Nephron (organoid): Measurements from ENCODE around the gene PCBP4.
"Not testable (repeated sequence)": the region's sequence is repeated elsewhere in the genome, so short reads cannot be mapped to it uniquely, and the experiment has no call there.

Source experiments
- H3K27ac Mint-ChIP-seq, 3 experiments: 2 replicates each; pipeline ENCODE4 v1.8.0; 2020; ENCODE audit warnings: mixed read lengths in 3 of 3, mild to moderate bottlenecking in 2 of 3, moderate library complexity in 1 of 3
- H3K27me3 Mint-ChIP-seq: 2 replicates; pipeline ENCODE4 v1.8.0; 2021; ENCODE audit warnings: low read depth, mild to moderate bottlenecking, moderate library complexity, mixed read lengths
- H3K36me3 Mint-ChIP-seq: 2 replicates; pipeline ENCODE4 v1.8.0; 2020; ENCODE audit warnings: low read depth, mixed read lengths
- H3K4me1 Mint-ChIP-seq: 2 replicates; pipeline ENCODE4 v1.8.0; 2020; ENCODE audit warnings: mixed read lengths
- H3K4me3 Mint-ChIP-seq, 3 experiments: 2 replicates each; pipeline ENCODE4 v1.8.0; 2020; ENCODE audit warnings: mild to moderate bottlenecking in 3 of 3, mixed read lengths in 3 of 3, moderate library complexity in 2 of 3
- H3K9me3 Mint-ChIP-seq: 2 replicates; pipeline ENCODE4 v1.8.0; 2020; ENCODE audit warnings: mixed read lengths
- TF ChIP-seq, protein P1 (sequence below), 3 experiments: fragments of 200-600 bp; sonication (generic); IDR thresholded peaks; one replicate each; pipeline ENCODE4 v1.5.0; 2021; ENCODE audit warnings: antibody characterized with exemption in 3 of 3; ENCODE audit not compliant: unreplicated experiment in 3 of 3

Gene PCBP4

DNA sequence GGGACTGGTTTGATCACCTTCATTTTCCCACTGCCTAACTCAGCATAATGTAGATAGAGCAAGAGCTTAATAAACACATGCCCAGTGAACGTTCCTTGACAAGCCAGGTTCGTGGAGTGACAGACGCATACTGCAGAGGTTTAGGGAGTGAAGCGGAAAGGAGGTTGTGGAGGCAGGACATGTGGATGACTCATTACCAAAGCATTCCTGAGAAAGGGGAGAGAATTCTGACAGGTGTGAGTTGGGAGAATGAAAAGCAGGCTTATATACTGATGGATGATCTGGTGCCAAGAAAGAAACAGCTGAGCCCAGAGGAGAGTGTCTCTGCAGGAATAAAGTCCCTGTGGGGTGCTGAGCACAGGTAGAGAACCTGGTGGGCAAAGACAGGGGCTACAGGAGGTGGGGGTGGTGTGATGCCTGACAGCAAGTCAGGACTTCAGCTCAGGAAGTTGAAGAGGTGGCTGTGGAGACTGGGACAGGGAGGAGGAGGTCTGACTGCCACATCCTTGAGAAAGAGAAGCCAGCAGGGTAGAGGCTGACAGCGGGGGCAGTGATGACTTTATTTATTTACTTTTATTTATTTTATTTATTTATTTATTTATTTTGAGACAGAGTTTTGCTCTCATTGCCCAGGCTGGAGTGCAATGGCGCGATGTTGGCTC is 30.8 kb upstream of the PCBP4 start:
- H3K9me3 Mint-ChIP-seq, result no peaks in the 10 kb centered on the region
- H3K27ac Mint-ChIP-seq, result peak overlapping the region; percentile 0 to 70 (median 4)
- H3K4me1 Mint-ChIP-seq, result peaks cover 41% of the 10 kb centered on the region
- H3K4me3 Mint-ChIP-seq, result peak overlapping the region in 1 of 3 experiments; percentile 3
- peaks cover 24% of the 10 kb centered on the region for H3K36me3 Mint-ChIP-seq
- peaks cover 9% of the 10 kb centered on the region for H3K27me3 Mint-ChIP-seq
- TF ChIP-seq, protein P1, sequence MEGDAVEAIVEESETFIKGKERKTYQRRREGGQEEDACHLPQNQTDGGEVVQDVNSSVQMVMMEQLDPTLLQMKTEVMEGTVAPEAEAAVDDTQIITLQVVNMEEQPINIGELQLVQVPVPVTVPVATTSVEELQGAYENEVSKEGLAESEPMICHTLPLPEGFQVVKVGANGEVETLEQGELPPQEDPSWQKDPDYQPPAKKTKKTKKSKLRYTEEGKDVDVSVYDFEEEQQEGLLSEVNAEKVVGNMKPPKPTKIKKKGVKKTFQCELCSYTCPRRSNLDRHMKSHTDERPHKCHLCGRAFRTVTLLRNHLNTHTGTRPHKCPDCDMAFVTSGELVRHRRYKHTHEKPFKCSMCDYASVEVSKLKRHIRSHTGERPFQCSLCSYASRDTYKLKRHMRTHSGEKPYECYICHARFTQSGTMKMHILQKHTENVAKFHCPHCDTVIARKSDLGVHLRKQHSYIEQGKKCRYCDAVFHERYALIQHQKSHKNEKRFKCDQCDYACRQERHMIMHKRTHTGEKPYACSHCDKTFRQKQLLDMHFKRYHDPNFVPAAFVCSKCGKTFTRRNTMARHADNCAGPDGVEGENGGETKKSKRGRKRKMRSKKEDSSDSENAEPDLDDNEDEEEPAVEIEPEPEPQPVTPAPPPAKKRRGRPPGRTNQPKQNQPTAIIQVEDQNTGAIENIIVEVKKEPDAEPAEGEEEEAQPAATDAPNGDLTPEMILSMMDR (IDR thresholded peaks at IDR 0.05; ENCODE audit: unreplicated experiment in 3 of 3), result no peak

GRCh38 chr3:51997172-51997571 is 29.9 kb upstream of the PCBP4 start:
- TF ChIP-seq, protein P1 (IDR thresholded peaks at IDR 0.05; ENCODE audit: unreplicated experiment in 3 of 3), result no peak
- Mint-ChIP-seq H3K27ac (peak overlapping the region; percentile 47 to 83 (median 67)), H3K4me3 (peak overlapping the region; percentile 49 to 69 (median 53)), H3K4me1 (peaks cover 33% of the 10 kb centered on the region), H3K9me3 (no peaks in the 10 kb centered on the region), H3K36me3 (peaks cover 32% of the 10 kb centered on the region), H3K27me3 (peaks cover 5% of the 10 kb centered on the region)

DNA sequence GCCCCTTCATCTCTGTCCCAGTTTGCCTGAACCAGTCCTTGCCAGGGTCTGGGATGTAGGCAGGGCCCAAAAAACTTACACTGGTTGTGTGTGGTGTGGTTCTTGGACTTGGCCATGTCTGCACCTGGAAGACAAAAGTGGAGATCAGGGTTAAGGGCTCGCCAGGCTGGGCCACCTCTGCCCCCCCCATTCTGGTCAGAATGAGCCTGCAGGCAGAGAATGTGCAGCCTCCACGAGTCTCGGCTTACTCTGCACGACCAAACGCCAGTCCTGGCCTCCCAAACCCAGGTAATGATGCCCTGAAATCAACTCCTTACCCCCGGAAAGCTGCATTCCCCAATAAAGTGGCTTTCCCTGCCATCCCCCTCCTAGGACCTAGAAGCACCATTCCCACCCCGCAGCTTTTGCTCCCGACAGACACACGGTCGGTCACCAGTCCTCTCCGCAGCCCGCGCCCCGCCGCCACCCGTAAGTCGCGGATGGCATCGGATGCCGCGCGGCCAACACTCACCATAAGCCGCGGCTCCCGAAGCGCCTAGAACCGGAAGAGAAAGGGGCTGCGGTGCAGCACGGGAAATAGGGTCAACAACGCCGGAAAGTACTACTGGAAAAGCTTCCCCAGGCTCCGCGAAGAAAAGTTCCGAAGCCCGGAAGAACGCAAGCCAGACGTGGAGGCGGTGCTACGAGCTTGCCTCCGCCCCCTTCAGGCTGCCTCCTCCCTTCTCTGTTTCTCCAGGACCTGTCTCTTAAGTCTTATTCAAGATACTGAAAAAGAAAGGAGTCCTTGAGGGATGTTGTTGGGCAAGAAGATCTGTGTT is 28.3 kb upstream of the PCBP4 start, which contains the start of gene RPL29:
Gene RPL29 (minus strand): TSS at position 550 of the 818 bp plus-strand sequence. CDS start 434 bp downstream, at position 116.
- no peaks in the 10 kb centered on the region for H3K27me3 Mint-ChIP-seq
- H3K4me3 Mint-ChIP-seq, result peak within 1 kb of the TSS; percentile 99 to 100 (median 100)
- H3K9me3 Mint-ChIP-seq, result no peaks in the 10 kb centered on the region
- peaks cover 33% of the 10 kb centered on the region for H3K4me1 Mint-ChIP-seq
- H3K27ac Mint-ChIP-seq, result peak within 1 kb of the TSS; percentile 99 to 100 (median 99)
- H3K36me3 Mint-ChIP-seq, result peaks cover 43% of the 10 kb centered on the region
- TF ChIP-seq, protein P1 (IDR thresholded peaks at IDR 0.05; ENCODE audit: unreplicated experiment in 3 of 3), result no peak

DNA sequence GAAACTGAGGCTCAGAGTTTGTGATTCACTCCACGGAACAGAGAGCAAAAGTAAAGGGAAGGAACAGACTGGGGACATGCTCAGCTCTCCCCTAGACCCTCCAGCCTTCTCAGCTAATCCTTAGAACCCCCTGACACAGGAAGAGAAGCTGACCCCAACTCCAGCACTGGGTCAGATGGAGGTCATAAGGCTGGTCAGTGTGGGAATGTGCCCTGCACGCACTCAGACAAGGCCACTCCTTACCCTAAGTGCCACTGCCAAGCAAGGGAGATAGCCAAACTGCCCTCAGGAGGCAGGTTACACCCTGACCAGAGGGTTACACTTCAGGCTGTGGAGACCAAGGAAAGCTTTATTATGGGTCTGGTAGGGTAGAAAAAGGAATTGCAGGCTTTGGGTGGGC is 27.3 kb upstream of the PCBP4 start:
- peak overlapping the region; percentile 99 to 100 (median 100) for H3K4me3 Mint-ChIP-seq
- H3K27ac Mint-ChIP-seq, result peak overlapping the region; percentile 99 to 100 (median 99)
- H3K9me3 Mint-ChIP-seq, result no peaks in the 10 kb centered on the region
- TF ChIP-seq, protein P1 (IDR thresholded peaks at IDR 0.05; ENCODE audit: unreplicated experiment in 3 of 3), result no peak
- peaks cover 43% of the 10 kb centered on the region for H3K36me3 Mint-ChIP-seq
- H3K4me1 Mint-ChIP-seq, result peaks cover 33% of the 10 kb centered on the region
- no peaks in the 10 kb centered on the region for H3K27me3 Mint-ChIP-seq

GRCh38 chr3:51993657-51994056 is 26.4 kb upstream of the PCBP4 start:
- not testable (repeated sequence) for H3K27ac Mint-ChIP-seq, H3K9me3 Mint-ChIP-seq, H3K27me3 Mint-ChIP-seq
- Mint-ChIP-seq H3K4me3 (peak overlapping the region; percentile 99 to 100 (median 100)), H3K4me1 (peaks cover 33% of the 10 kb centered on the region), H3K36me3 (peaks cover 43% of the 10 kb centered on the region)

DNA sequence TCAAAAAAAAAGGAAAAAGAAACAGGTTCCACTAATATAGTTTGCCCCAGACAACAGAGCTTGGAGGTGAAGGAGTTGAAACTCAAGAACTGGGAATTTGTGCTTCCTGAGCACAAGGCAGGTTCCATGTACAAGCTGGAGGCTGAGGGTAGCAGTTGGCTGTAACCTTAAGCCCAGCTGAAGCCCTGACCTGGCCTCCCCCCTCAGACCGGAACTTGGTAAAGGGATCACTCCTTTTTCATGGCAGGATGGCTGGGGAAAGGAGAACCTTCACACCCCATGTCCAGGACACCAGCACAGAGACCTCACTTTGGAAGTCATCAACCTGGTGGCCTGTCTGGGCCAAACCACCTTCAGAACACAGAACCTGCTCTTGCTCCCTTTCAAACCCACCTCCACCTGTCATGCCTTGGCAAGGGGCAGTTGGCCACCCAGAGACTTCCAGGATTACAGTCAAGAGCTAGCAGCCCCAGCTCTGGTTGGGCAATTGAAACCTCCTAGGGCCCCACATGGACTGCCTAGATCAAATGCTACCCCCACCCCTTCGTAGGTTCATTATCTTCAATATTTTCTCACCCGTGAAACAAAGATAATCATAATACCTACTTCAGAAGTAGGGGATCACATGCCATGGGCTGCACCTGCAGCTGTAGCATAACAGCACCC is 24.9 kb upstream of the PCBP4 start:
- Mint-ChIP-seq H3K27me3 (no peaks in the 10 kb centered on the region), H3K9me3 (no peaks in the 10 kb centered on the region), H3K36me3 (peaks cover 43% of the 10 kb centered on the region), H3K4me3 (peak overlapping the region in 2 of 3 experiments; percentile 28 to 40), H3K4me1 (peaks cover 26% of the 10 kb centered on the region), H3K27ac (peak overlapping the region in 1 of 3 experiments; percentile 37)
- TF ChIP-seq, protein P1 (IDR thresholded peaks at IDR 0.05; ENCODE audit: unreplicated experiment in 3 of 3), result no peak

- not testable (repeated sequence) for H3K9me3 Mint-ChIP-seq, H3K27me3 Mint-ChIP-seq, H3K4me3 Mint-ChIP-seq, H3K27ac Mint-ChIP-seq
- H3K36me3 Mint-ChIP-seq, result peaks cover 41% of the 10 kb centered on the region
- H3K4me1 Mint-ChIP-seq, result peaks cover 16% of the 10 kb centered on the region
These were observed 23.3 kb upstream of the PCBP4 start for GRCh38 chr3:51990501-51990971.
